HG02840 (cell line): Measurements from ENCODE around the gene MMP28.

ENCODE experiments used
- ATAC-seq: cut with Tn5 transposase; IDR thresholded peaks from one replicate; pipeline ENCODE4 v1.9.1; 2021; ENCODE audit warnings: mild to moderate bottlenecking, moderate library complexity, moderate number of reproducible peaks; ENCODE audit not compliant: unreplicated experiment, low FRiP score

MMP28 gene, protein sequence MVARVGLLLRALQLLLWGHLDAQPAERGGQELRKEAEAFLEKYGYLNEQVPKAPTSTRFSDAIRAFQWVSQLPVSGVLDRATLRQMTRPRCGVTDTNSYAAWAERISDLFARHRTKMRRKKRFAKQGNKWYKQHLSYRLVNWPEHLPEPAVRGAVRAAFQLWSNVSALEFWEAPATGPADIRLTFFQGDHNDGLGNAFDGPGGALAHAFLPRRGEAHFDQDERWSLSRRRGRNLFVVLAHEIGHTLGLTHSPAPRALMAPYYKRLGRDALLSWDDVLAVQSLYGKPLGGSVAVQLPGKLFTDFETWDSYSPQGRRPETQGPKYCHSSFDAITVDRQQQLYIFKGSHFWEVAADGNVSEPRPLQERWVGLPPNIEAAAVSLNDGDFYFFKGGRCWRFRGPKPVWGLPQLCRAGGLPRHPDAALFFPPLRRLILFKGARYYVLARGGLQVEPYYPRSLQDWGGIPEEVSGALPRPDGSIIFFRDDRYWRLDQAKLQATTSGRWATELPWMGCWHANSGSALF

GRCh38 chr17:35795007-35795870 lies at the start of gene MMP28:
TSS of gene MMP28 (minus strand) at chr17:35795641. CDS start at chr17:35795377, 264 bp downstream.
- no peak for ATAC-seq

DNA sequence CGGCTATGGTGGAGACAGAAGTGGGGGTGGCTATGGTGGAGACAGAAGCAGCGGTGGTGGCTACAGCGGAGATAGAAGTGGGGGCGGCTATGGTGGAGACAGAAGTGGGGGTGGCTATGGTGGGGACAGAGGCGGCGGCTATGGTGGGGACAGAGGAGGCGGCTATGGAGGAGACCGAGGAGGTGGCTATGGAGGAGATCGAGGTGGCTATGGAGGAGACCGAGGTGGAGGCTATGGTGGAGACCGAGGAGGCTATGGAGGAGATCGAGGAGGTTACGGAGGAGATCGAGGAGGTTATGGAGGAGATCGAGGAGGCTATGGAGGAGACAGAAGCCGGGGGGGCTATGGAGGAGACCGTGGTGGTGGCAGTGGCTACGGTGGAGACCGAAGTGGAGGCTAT lies 49.1 kb upstream of the MMP28 start:
- no peak for ATAC-seq

- ATAC-seq: no peak
Observed at GRCh38 chr17:35843698-35844097, 48.3 kb upstream of the MMP28 start.

DNA sequence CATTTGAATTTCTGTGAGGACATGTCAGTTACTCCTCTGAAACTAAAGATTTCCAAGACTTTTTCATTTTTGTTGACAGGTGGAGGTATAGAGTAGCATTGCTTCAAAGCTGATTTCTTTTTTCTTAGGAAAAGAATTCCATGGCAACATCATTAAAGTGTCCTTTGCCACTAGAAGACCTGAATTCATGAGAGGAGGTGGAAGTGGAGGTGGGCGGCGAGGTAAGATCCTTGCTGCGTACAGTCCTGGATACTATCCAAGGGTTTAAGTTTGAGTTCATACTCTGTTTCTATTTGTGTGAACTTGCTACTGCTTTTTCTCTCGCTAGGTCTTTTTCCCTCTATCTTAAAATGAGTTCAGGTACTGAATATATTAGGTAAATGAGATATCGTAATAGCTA lies 46.8 kb upstream of the MMP28 start:
- ATAC-seq: no peak

DNA sequence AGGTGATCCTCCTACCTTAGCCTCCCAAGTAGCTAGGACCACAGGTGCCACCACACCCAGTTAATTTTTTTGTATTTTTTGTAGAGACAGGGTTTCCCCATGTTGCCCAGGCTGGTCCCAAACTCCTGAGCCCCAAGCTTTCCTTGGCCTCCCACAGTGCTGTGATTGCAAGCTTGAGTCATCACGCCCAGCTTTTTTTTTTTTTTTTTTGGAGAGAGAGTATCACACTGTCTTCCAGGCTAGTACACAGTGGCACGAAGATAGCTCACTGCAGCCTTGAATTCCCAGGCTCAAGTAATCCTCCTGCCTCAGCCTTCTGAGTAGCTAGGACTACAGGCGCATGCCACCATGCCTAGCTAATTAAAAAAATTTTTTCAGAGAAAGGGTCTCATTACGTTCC lies 46.1 kb upstream of the MMP28 start:
- no peak for ATAC-seq

DNA sequence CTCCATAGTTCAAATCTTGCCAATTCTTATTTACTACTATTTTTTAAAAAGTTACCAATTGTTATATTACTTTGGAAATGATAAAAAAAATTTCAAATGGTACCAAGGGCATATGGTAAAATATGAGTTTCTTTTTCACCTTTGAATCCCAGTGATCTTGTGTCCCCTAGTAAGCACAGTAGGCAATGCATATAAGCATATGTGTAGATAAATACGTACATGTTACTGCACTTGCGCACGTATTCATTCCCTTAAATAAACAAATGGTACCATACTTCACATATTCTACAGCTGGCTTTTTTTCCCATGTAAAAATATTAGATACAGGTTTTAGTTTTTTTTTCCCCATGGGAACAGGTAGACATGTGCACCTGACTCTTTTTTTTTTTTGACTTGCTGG lies 45.7 kb upstream of the MMP28 start:
- no peak for ATAC-seq

DNA sequence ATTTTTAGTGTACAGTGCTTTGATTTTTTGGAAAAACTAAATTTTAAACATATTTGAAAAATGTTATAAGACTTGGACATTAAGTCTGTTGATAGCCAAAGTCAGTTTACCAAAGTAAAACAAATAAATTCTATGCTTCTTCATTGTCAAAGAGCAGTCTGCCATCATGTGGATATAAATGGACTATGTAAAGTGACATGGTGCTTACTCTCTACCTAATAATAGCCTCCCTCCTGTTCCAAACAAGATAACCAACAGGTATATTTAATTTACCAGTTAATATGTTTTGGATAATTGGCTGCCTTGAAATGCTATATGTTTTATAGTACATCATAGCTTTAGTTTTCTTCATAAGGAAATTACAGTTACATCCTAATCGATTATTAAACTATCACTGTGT lies 29.8 kb upstream of the MMP28 start:
- no peak for ATAC-seq

GRCh38 chr17:35821308-35821707 lies 25.9 kb upstream of the MMP28 start:
- no peak for ATAC-seq

DNA sequence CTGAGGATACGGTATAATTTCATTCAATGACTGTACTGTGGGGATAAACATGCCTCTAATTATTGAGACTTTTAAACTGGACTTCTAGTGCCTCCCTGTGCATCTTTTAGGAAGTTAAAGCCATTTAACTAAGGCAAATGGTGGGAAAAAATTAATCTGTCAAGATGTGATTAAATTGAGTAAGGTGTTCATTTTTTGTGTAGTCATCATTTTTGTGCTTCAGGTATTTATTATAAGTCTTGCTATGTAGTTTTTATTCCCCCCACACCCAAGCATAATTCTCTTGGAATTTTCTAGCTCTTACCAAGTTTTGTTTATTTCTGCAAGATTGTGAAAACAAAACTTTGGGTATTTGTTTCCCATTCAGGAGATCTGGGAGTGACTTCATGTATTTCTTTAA lies 24.0 kb upstream of the MMP28 start:
- ATAC-seq: no peak

- no peak for ATAC-seq
Observed at GRCh38 chr17:35817196-35817595, 21.8 kb upstream of the MMP28 start.

- ATAC-seq: no peak
Observed at GRCh38 chr17:35816723-35817122, 21.3 kb upstream of the MMP28 start.

- ATAC-seq: no peak
Observed at GRCh38 chr17:35812456-35812855, 17.0 kb upstream of the MMP28 start.

GRCh38 chr17:35811759-35812158 lies 16.3 kb upstream of the MMP28 start:
- no peak for ATAC-seq

DNA sequence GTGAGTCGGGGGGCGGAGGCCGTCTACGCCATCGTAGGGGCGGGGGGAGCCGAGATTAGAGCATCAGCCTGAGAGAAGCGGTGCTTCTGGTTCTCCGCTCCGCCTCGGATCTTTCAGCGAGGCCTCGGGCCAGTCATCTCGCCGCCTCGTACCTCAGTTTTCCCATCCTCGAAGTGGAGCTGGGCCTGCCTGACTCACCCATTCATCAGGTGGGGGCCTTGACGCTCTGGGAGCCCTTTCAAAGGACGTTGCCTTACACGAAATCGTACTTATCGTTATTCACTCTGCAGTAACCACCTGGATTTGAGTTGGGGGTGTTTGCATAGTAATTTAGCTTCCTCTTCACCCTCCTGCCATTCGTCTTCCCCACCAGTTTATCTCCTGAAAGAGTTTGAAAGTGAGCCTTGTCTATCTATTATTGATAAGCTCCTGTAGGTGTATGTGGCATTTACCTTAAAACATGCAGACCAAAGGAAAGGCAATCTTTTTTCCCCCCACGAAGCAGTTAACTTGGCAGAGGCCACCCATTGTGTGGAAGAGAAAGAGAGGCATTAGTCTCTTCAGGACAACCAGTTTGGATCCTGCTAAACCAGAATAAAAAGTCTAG lies 14.5 kb upstream of the MMP28 start:
- ATAC-seq: no peak

DNA sequence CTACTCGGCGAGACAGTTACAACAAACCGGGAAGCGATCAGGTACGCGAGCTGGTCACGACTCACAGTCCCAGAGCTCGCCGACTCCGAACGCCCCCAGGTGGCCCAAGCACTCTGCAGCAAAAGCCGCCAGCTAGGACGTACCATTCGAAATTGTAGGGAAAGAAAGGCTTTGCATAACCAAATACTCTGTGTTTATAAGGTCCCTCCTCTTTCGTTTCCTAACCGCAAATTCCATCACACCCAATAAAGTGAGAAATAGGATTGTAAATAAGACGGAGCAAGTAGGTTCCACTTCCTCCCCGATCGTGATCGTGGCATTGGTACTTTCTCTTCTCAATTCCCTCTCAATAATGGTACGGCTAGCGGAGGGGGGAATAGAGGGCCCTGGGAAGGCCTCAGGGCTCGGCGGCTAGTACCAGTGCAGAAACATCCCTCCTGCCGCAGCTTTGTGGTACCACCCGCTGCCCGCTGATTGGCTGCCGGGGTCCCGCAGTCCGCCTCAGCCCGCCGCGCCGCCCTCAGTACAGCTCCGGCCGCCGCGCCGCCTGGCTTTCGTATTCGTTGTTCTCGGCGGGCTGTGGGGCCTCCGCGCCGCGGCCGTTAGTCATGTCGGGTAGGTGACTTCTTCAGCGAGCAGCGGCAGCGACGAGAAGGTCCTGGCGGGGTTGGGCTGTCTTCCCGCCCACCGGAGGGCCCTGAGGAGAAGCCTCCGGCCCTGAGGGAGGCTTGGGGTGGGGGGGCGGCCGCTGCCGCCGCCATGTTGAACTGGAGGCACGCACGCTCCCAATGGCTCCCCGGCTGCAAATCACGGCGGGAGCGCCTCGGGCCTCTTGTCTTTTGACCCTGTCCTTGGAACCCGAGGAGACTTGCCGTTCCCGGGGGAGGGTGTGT lies 13.8 kb upstream of the MMP28 start, which contains the start of gene TAF15:
TAF15 (plus strand) TSS at position 523 of the 893 bp plus-strand sequence; CDS start at position 609, 86 bp downstream.
- peak; percentile 92 for ATAC-seq

DNA sequence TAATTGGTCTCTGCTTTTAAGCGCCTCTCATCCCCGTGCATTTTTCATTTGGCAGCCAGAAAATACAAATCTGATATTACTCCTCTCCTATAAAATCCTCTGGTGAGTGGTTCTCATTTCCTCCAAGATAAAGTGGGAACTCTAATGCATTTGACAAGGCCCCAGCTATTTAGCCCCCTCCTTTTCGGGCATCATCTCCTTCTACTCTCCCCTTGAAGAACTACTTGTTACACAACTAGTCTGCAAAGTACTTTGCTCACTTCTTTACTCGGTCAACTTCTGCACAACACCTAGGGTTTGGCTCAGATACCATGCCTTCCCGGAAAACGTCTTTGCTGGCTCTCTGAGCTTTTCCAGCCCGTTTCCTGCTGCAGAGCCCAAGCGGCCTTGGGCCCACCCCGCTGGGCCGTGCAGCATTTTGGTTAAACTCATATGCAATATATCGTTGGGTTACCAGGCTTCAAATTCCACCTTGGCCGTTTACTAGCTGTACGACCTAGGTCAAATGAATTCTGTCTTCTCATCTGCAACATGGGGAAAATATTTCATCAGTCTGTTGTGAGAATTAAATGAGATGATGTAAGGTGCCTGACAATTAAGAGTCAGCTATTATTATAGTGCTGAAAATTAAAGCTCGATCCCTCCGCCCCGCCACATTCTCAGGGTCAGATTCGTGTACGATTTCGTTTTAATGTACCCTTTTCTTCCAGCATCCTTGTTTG lies 13.0 kb upstream of the MMP28 start:
- ATAC-seq: no peak

DNA sequence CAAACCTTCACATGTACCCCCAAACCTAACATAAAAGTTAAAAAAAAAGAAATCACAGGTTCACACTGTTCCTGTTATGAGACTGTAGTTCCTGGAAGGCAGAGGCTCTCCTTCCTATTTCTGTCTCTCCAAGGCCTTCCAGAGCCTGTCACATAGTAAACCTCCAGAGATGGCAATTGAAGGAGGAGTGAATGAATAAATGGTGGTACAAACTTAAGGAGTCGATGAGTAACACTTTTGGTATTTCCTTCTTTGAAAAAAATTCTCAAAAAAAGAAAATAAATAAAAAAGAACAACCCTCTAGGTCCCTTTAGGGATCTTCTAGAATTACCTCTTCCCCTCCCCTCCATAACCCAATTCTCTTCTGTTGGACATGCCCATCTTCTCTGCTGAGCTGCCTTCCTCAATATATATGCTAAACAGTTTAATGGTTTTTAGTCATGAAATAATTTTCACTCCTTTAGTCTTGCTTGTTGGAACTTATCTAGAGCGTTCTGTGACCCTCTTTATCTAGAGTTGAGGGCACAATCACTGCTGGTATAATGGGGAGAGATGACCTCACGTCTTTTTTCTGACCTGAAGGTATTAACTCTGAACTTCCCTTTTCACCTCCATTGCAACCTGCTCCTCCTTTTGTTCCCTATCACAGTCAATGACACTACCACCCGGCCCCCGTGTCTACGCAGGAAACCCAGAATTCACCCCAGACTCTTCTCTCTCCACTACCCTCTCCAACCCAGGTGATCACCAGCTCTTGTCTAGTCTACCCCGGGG lies 12.1 kb upstream of the MMP28 start:
- ATAC-seq: no peak

GRCh38 chr17:35804658-35805192 lies 9.3 kb upstream of the MMP28 start:
- ATAC-seq: no peak
